GM12891 (cell line): ENCODE results near the gene OR2G6.
"Not testable (repeated sequence)": the region's sequence is repeated elsewhere in the genome, so short reads cannot be mapped to it uniquely, and the experiment has no call there.

Experiments
- PAX5 ChIP-seq: IDR thresholded peaks from 2 replicates; pipeline ENCODE4 v1.6.1; 2011; ENCODE audit warnings: low read length, moderate library complexity, mild to moderate bottlenecking; ENCODE audit not compliant: insufficient read depth, severe bottlenecking
- POLR2A ChIP-seq: IDR thresholded peaks from 2 replicates; pipeline ENCODE4 v1.6.1; 2011; ENCODE audit warnings: low read depth, low read length, control low read depth
- POLR2AphosphoS5 ChIP-seq: IDR thresholded peaks from 2 replicates; pipeline ENCODE4 v1.6.1; 2011; ENCODE audit warnings: low read depth, low read length, control low read depth
- SPI1 ChIP-seq: IDR thresholded peaks from 2 replicates; pipeline ENCODE4 v1.6.1; 2011; ENCODE audit warnings: low read depth, low read length, control low read depth
- TAF1 ChIP-seq: IDR thresholded peaks from 2 replicates; pipeline ENCODE4 v1.6.1; 2011; ENCODE audit warnings: low read depth, low read length, control low read depth

DNA sequence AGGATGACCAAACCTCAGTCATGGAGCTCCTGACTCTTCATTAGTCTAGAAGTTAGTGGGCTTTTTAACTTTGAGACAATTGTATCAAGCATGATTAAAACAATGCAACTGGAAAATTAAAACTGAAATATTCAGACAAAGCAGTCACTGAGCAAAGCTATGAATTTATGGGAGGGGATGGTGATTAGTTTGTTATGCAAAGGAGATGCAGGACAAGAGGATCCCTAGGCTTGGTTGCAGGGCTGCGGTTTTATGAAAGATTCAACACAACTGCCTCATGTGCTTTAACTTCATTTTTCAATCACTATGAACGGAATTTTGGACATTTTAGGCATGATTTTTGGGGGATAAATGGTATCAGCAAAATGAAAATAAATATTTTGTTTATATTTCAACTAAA, 35.8 kb upstream of the OR2G6 start:
- TF ChIP-seq POLR2AphosphoS5, POLR2A, TAF1, SPI1, PAX5: not testable (repeated sequence)
